ENCODE measurements around the gene TRERF1.

- TF ChIP-seq CTCF (IDR thresholded peaks at IDR 0.05) = no peak
- no peak for TF ChIP-seq POLR2AphosphoS5 (IDR thresholded peaks at IDR 0.05)
These were observed 64.4 kb downstream of the TRERF1 start for GRCh38 chr6:42387336-42387735.

Measured in prostate gland (tissue), 2 donors.